Measurements from ENCODE around the gene ITPRIPL2. TPM values are rescaled to one million over a fixed set of nuclear protein-coding genes. Genes with fewer than 3 reads are reported as not detected.

ITPRIPL2 gene
- total and polyA plus RNA-seq, 2 of the 13 experiments (the other 11 are each of a cell fraction or from before 2014, with no cell fraction given) = 5.9 to 12.6 TPM

DNA sequence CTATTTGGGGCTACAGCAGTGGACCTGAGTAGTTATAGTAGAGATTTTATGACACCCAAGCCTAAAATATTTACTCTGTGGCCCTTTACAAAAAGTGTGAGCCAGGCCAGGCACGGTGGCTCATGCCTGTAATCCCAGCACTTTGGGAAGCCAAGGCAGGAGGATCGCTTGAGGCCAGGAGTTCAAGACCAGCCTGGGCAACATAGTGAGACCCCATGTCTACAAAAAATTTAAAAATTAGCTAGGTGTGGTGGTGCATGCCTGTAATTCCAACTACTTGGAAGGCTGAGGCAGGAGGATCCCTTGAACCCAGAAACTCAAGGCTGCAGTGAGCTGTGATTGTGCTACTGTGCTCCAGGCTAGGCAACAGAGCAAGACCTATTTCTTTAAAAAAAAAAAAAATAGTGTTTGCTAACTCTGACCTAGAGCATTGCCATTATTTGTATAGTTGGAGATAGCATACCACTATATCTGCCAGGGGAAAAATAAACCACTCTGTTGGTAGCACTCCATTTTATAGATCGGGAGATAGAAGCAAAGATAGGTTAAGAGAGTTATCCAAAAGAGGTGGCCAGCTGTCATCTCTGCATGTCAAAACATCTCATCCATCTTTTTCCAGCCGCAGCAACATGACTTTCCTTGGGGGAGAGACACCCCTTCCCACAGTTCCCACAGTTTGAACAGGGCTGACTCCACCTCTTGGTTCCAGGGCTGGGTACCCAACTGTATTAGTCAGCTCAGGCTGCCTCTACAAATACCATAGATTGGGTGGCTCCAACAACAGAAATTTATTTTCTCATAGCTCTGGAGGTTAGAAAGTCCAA is 3.0 kb upstream of the ITPRIPL2 start (continued):
- TF ChIP-seq NFKBIZ (CRISPR knock-in tag; IDR thresholded peaks at IDR 0.05) = no peak
- TF ChIP-seq, protein P1, sequence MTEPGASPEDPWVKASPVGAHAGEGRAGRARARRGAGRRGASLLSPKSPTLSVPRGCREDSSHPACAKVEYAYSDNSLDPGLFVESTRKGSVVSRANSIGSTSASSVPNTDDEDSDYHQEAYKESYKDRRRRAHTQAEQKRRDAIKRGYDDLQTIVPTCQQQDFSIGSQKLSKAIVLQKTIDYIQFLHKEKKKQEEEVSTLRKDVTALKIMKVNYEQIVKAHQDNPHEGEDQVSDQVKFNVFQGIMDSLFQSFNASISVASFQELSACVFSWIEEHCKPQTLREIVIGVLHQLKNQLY (CRISPR knock-in tag; IDR thresholded peaks at IDR 0.05) = no peak
- peak; percentile 52 for TF ChIP-seq SAP130 (CRISPR knock-in tag; IDR thresholded peaks at IDR 0.05; ENCODE audit: low read depth)
- peak; percentile 11; the same call in 1 of the 2 replicates for TF ChIP-seq DMAP1 (CRISPR knock-in tag; IDR thresholded peaks at IDR 0.05)
- no peak for TF ChIP-seq ZFP36 (IDR thresholded peaks at IDR 0.05; ENCODE audit: borderline replicate concordance, low read depth, low read length, partially characterized antibody)
- TF ChIP-seq NCOA1 (CRISPR knock-in tag; IDR thresholded peaks at IDR 0.05) = no peak
- TF ChIP-seq TP53 (CRISPR knock-in tag; conservative IDR thresholded peaks at IDR 0.05) = no peak
- TF ChIP-seq, protein P2, sequence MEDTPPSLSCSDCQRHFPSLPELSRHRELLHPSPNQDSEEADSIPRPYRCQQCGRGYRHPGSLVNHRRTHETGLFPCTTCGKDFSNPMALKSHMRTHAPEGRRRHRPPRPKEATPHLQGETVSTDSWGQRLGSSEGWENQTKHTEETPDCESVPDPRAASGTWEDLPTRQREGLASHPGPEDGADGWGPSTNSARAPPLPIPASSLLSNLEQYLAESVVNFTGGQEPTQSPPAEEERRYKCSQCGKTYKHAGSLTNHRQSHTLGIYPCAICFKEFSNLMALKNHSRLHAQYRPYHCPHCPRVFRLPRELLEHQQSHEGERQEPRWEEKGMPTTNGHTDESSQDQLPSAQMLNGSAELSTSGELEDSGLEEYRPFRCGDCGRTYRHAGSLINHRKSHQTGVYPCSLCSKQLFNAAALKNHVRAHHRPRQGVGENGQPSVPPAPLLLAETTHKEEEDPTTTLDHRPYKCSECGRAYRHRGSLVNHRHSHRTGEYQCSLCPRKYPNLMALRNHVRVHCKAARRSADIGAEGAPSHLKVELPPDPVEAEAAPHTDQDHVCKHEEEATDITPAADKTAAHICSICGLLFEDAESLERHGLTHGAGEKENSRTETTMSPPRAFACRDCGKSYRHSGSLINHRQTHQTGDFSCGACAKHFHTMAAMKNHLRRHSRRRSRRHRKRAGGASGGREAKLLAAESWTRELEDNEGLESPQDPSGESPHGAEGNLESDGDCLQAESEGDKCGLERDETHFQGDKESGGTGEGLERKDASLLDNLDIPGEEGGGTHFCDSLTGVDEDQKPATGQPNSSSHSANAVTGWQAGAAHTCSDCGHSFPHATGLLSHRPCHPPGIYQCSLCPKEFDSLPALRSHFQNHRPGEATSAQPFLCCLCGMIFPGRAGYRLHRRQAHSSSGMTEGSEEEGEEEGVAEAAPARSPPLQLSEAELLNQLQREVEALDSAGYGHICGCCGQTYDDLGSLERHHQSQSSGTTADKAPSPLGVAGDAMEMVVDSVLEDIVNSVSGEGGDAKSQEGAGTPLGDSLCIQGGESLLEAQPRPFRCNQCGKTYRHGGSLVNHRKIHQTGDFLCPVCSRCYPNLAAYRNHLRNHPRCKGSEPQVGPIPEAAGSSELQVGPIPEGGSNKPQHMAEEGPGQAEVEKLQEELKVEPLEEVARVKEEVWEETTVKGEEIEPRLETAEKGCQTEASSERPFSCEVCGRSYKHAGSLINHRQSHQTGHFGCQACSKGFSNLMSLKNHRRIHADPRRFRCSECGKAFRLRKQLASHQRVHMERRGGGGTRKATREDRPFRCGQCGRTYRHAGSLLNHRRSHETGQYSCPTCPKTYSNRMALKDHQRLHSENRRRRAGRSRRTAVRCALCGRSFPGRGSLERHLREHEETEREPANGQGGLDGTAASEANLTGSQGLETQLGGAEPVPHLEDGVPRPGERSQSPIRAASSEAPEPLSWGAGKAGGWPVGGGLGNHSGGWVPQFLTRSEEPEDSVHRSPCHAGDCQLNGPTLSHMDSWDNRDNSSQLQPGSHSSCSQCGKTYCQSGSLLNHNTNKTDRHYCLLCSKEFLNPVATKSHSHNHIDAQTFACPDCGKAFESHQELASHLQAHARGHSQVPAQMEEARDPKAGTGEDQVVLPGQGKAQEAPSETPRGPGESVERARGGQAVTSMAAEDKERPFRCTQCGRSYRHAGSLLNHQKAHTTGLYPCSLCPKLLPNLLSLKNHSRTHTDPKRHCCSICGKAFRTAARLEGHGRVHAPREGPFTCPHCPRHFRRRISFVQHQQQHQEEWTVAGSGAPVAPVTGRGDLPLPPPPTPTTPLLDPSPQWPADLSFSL (CRISPR knock-in tag; IDR thresholded peaks at IDR 0.05) = no peak
- no peak for TF ChIP-seq BRCA1 (CRISPR knock-in tag; IDR thresholded peaks at IDR 0.05)
- TF ChIP-seq, protein P3, sequence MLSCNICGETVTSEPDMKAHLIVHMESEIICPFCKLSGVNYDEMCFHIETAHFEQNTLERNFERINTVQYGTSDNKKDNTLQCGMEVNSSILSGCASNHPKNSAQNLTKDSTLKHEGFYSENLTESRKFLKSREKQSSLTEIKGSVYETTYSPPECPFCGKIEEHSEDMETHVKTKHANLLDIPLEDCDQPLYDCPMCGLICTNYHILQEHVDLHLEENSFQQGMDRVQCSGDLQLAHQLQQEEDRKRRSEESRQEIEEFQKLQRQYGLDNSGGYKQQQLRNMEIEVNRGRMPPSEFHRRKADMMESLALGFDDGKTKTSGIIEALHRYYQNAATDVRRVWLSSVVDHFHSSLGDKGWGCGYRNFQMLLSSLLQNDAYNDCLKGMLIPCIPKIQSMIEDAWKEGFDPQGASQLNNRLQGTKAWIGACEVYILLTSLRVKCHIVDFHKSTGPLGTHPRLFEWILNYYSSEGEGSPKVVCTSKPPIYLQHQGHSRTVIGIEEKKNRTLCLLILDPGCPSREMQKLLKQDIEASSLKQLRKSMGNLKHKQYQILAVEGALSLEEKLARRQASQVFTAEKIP (CRISPR knock-in tag; IDR thresholded peaks at IDR 0.05; ENCODE audit: borderline replicate concordance) = no peak
- TF ChIP-seq, protein P4, sequence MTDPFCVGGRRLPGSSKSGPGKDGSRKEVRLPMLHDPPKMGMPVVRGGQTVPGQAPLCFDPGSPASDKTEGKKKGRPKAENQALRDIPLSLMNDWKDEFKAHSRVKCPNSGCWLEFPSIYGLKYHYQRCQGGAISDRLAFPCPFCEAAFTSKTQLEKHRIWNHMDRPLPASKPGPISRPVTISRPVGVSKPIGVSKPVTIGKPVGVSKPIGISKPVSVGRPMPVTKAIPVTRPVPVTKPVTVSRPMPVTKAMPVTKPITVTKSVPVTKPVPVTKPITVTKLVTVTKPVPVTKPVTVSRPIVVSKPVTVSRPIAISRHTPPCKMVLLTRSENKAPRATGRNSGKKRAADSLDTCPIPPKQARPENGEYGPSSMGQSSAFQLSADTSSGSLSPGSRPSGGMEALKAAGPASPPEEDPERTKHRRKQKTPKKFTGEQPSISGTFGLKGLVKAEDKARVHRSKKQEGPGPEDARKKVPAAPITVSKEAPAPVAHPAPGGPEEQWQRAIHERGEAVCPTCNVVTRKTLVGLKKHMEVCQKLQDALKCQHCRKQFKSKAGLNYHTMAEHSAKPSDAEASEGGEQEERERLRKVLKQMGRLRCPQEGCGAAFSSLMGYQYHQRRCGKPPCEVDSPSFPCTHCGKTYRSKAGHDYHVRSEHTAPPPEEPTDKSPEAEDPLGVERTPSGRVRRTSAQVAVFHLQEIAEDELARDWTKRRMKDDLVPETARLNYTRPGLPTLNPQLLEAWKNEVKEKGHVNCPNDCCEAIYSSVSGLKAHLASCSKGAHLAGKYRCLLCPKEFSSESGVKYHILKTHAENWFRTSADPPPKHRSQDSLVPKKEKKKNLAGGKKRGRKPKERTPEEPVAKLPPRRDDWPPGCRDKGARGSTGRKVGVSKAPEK (CRISPR knock-in tag; IDR thresholded peaks at IDR 0.05; ENCODE audit: borderline replicate concordance) = no peak
- TF ChIP-seq ZNF3 (CRISPR knock-in tag; IDR thresholded peaks at IDR 0.05) = no peak
- no peak for TF ChIP-seq JDP2 (CRISPR knock-in tag; IDR thresholded peaks at IDR 0.05; ENCODE audit: borderline replicate concordance)
- TF ChIP-seq HNRNPK (IDR thresholded peaks at IDR 0.05; ENCODE audit: low read depth, low read length, poor library complexity, severe bottlenecking) = no peak
- TF ChIP-seq, protein P5, sequence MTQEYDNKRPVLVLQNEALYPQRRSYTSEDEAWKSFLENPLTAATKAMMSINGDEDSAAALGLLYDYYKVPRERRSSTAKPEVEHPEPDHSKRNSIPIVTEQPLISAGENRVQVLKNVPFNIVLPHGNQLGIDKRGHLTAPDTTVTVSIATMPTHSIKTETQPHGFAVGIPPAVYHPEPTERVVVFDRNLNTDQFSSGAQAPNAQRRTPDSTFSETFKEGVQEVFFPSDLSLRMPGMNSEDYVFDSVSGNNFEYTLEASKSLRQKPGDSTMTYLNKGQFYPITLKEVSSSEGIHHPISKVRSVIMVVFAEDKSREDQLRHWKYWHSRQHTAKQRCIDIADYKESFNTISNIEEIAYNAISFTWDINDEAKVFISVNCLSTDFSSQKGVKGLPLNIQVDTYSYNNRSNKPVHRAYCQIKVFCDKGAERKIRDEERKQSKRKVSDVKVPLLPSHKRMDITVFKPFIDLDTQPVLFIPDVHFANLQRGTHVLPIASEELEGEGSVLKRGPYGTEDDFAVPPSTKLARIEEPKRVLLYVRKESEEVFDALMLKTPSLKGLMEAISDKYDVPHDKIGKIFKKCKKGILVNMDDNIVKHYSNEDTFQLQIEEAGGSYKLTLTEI (CRISPR knock-in tag; conservative IDR thresholded peaks at IDR 0.05) = no peak

All from HepG2 (cell line).